Activated T-helper 1 cell treated with anti-CD3 and anti-CD28 coated beads, Interleukin-12 subunit alpha, Interleukin-12 subunit beta, Interleukin-2, Interleukin-4 antibody, amounts not matched to agents 30 ng/mL and 10 ng/mL and 1 ng/mL, durations not matched to agents 14 hours and 24 hours and 36 hours (primary cell): ENCODE data around the gene RHBDL2. TPM values are rescaled to one million over a fixed set of nuclear protein-coding genes. Genes with fewer than 3 reads are reported as not detected.

Experiments used
- DNase-seq: peaks from one replicate; pipeline ENCODE4 v3.0.0; 2021; ENCODE audit warnings: low spot score
- H3K27ac Mint-ChIP-seq: one replicate; pipeline ENCODE4 v1.8.0; 2021; ENCODE audit warnings: mild to moderate bottlenecking, mixed read lengths
- H3K27me3 Mint-ChIP-seq: one replicate; pipeline ENCODE4 v1.8.0; 2022; ENCODE audit warnings: mild to moderate bottlenecking, moderate library complexity, mixed read lengths; ENCODE audit not compliant: insufficient read depth
- H3K36me3 Mint-ChIP-seq: one replicate; pipeline ENCODE4 v1.8.0; 2021; ENCODE audit warnings: low read depth, mixed read lengths
- H3K4me1 Mint-ChIP-seq: one replicate; pipeline ENCODE4 v1.8.0; 2021; ENCODE audit warnings: low read depth, mixed read lengths
- H3K4me3 Mint-ChIP-seq: one replicate; pipeline ENCODE4 v1.8.0; 2021; ENCODE audit warnings: mild to moderate bottlenecking, moderate library complexity, mixed read lengths
- H3K9me3 Mint-ChIP-seq: one replicate; pipeline ENCODE4 v1.8.0; 2021; ENCODE audit warnings: mixed read lengths
- intact Hi-C: fragments of 100-400 bp; cut with micrococcal nuclease; formaldehyde crosslinking; loops from one replicate; pipeline ENCODE4 v1.15.1; 2024
- total RNA-seq: library from RNA; stranded (reverse); gene quantifications from 2 replicates; pipeline ENCODE4 v1.2.3, GENCODE V29; 2022

The RHBDL2 gene
- total RNA-seq, 1 donor from 2014 or later: not detected

- DNase-seq: no peak
- Mint-ChIP-seq H3K27me3 (peaks cover 16% of the 10 kb centered on the region), H3K9me3 (no peaks in the 10 kb centered on the region), H3K36me3 (no peaks in the 10 kb centered on the region), H3K4me3 (no peak overlapping the region), H3K27ac (no peak overlapping the region), H3K4me1 (no peaks in the 10 kb centered on the region)
- intact Hi-C loops: no loop called here
Observed at GRCh38 chr1:38891753-38892152, 49.9 kb downstream of the RHBDL2 start.

- Mint-ChIP-seq H3K27ac (no peak overlapping the region), H3K4me3 (no peak overlapping the region), H3K9me3 (no peaks in the 10 kb centered on the region)
Observed at GRCh38 chr1:38889589-38889988, 52.0 kb downstream of the RHBDL2 start.

GRCh38 chr1:38888423-38889333, 53.0 kb downstream of the RHBDL2 start:
- DNase-seq: no peak
- no peak overlapping the region for H3K27ac Mint-ChIP-seq
- no peak overlapping the region for H3K4me3 Mint-ChIP-seq
- peaks cover 18% of the 10 kb centered on the region for H3K27me3 Mint-ChIP-seq
- no peaks in the 10 kb centered on the region for H3K4me1 Mint-ChIP-seq
- H3K9me3 Mint-ChIP-seq: no peaks in the 10 kb centered on the region
- intact Hi-C loops: no loop called here
- H3K36me3 Mint-ChIP-seq: no peaks in the 10 kb centered on the region

More at GRCh38 chr1:38889589-38889988, 52.0 kb downstream of the RHBDL2 start:
- no peak for DNase-seq
- peaks cover 18% of the 10 kb centered on the region for H3K27me3 Mint-ChIP-seq
- H3K4me1 Mint-ChIP-seq: no peaks in the 10 kb centered on the region
- H3K36me3 Mint-ChIP-seq: no peaks in the 10 kb centered on the region
- intact Hi-C loops: no loop called here

- no peak overlapping the region for H3K27ac Mint-ChIP-seq
- no peak overlapping the region for H3K4me3 Mint-ChIP-seq
- no peaks in the 10 kb centered on the region for H3K36me3 Mint-ChIP-seq
- H3K27me3 Mint-ChIP-seq: peaks cover 25% of the 10 kb centered on the region
- no peak for DNase-seq
- H3K4me1 Mint-ChIP-seq: no peaks in the 10 kb centered on the region
- no peaks in the 10 kb centered on the region for H3K9me3 Mint-ChIP-seq
- intact Hi-C loops: no loop called here
Observed at GRCh38 chr1:38885092-38885491, 56.5 kb downstream of the RHBDL2 start.

GRCh38 chr1:38881487-38881886, 60.1 kb downstream of the RHBDL2 start, which contains the start of gene GJA9:
Gene GJA9, minus strand, starts transcription at chr1:38881587. Its CDS starts 5,489 bp downstream, at chr1:38876098.
- Mint-ChIP-seq H3K27me3 (peaks cover 11% of the 10 kb centered on the region), H3K27ac (no peak within 1 kb of the TSS), H3K4me1 (no peaks in the 10 kb centered on the region), H3K4me3 (no peak within 1 kb of the TSS), H3K36me3 (no peaks in the 10 kb centered on the region), H3K9me3 (no peaks in the 10 kb centered on the region)
- intact Hi-C loops: no loop called here
- DNase-seq: no peak

- DNase-seq: no peak
- intact Hi-C loops: loop anchor here (10.0 kb wide), 1 partner anchor 1401 kb away; the partner anchor contains the start of gene ZC3H12A
- Mint-ChIP-seq H3K27me3 (no peaks in the 10 kb centered on the region), H3K27ac (no peak overlapping the region), H3K36me3 (peaks cover 3% of the 10 kb centered on the region), H3K4me1 (peaks cover 23% of the 10 kb centered on the region), H3K4me3 (no peak overlapping the region), H3K9me3 (no peaks in the 10 kb centered on the region)
Observed at GRCh38 chr1:38875811-38876210, 65.8 kb downstream of the RHBDL2 start.

- Mint-ChIP-seq H3K9me3 (no peaks in the 10 kb centered on the region), H3K36me3 (peaks cover 7% of the 10 kb centered on the region), H3K27me3 (no peaks in the 10 kb centered on the region), H3K27ac (peak within 1 kb of the TSS; percentile 79), H3K4me1 (peaks cover 23% of the 10 kb centered on the region), H3K4me3 (peak within 1 kb of the TSS; percentile 87)
- peak; percentile 98 for DNase-seq
- intact Hi-C loops: loop anchor here (1.0 to 10.0 kb wide), 8 partner anchors 14 to 1398 kb away; partner anchors contain the start of genes AKIRIN1, BMP8A, C1orf122 and CDCA8
Observed at GRCh38 chr1:38873027-38873969, 68.3 kb downstream of the RHBDL2 start, which contains the start of gene MYCBP. Gene MYCBP, minus strand, starts transcription at chr1:38873348. Its CDS starts 43 bp downstream, at chr1:38873305.

- intact Hi-C loops: loop anchor here (1.0 to 10.0 kb wide), 8 partner anchors 13 to 1398 kb away; partner anchors contain the start of genes AKIRIN1, BMP8A, C1orf122 and CDCA8
- Mint-ChIP-seq H3K9me3 (no peaks in the 10 kb centered on the region), H3K36me3 (peaks cover 10% of the 10 kb centered on the region), H3K4me3 (peak overlapping the region; percentile 87), H3K27me3 (no peaks in the 10 kb centered on the region), H3K4me1 (peaks cover 23% of the 10 kb centered on the region), H3K27ac (peak overlapping the region; percentile 79)
- DNase-seq: no peak
Observed at GRCh38 chr1:38872401-38873026, 69.1 kb downstream of the RHBDL2 start.

- no peaks in the 10 kb centered on the region for H3K27me3 Mint-ChIP-seq
- intact Hi-C loops: loop anchor here (5.0 to 10.0 kb wide), 2 partner anchors 621 to 1396 kb away; partner anchors contain the start of genes BMP8A and ZC3H12A
Observed at GRCh38 chr1:38870996-38871395, 70.6 kb downstream of the RHBDL2 start.

GRCh38 chr1:38867208-38867607, 74.4 kb downstream of the RHBDL2 start:
- H3K27ac Mint-ChIP-seq: no peak overlapping the region
- no peak overlapping the region for H3K4me3 Mint-ChIP-seq
- H3K27me3 Mint-ChIP-seq: no peaks in the 10 kb centered on the region
- intact Hi-C loops: no loop called here
- H3K4me1 Mint-ChIP-seq: peaks cover 17% of the 10 kb centered on the region
- H3K36me3 Mint-ChIP-seq: peaks cover 24% of the 10 kb centered on the region
- H3K9me3 Mint-ChIP-seq: no peaks in the 10 kb centered on the region
- no peak for DNase-seq

More at GRCh38 chr1:38870996-38871395, 70.6 kb downstream of the RHBDL2 start:
- DNase-seq: no peak
- Mint-ChIP-seq H3K4me3 (peak overlapping the region; percentile 87), H3K9me3 (no peaks in the 10 kb centered on the region), H3K4me1 (peaks cover 23% of the 10 kb centered on the region), H3K27ac (no peak overlapping the region), H3K36me3 (peaks cover 10% of the 10 kb centered on the region)

- Mint-ChIP-seq H3K27ac (no peak overlapping the region), H3K9me3 (no peaks in the 10 kb centered on the region), H3K4me3 (no peak overlapping the region), H3K36me3 (peaks cover 23% of the 10 kb centered on the region), H3K4me1 (peaks cover 15% of the 10 kb centered on the region), H3K27me3 (no peaks in the 10 kb centered on the region)
- no peak for DNase-seq
- intact Hi-C loops: no loop called here
Observed at GRCh38 chr1:38865112-38865715, 76.4 kb downstream of the RHBDL2 start.

GRCh38 chr1:38860454-38860795, 81.2 kb downstream of the RHBDL2 start:
- H3K9me3 Mint-ChIP-seq: no peaks in the 10 kb centered on the region
- H3K4me1 Mint-ChIP-seq: peaks cover 37% of the 10 kb centered on the region
- H3K36me3 Mint-ChIP-seq: peaks cover 23% of the 10 kb centered on the region
- no peak for DNase-seq
- no peaks in the 10 kb centered on the region for H3K27me3 Mint-ChIP-seq
- H3K27ac Mint-ChIP-seq: peak overlapping the region; percentile 74
- peak overlapping the region; percentile 89 for H3K4me3 Mint-ChIP-seq
- intact Hi-C loops: no loop called here
